COLO829 (cell line): ENCODE results near the gene MTERF1.
"Not testable (repeated sequence)": the region's sequence is repeated elsewhere in the genome, so short reads cannot be mapped to it uniquely, and the experiment has no call there.

ENCODE experiments used
- DNase-seq: peaks from one replicate; pipeline ENCODE4 v3.0.0; 2012; ENCODE audit warnings: low spot score

The MTERF1 gene

GRCh38 chr7:91883676-91884362 lies 3.3 kb upstream of the MTERF1 start:
- DNase-seq = peak; percentile 64

GRCh38 chr7:91880016-91880412 lies 488 bp downstream of the MTERF1 start:
- DNase-seq = no peak

GRCh38 chr7:91876391-91877133 lies 3.9 kb downstream of the MTERF1 start:
- DNase-seq = peak; percentile 91

GRCh38 chr7:91875851-91876250 lies 4.7 kb downstream of the MTERF1 start:
- no peak for DNase-seq

- DNase-seq = no peak
Measured at GRCh38 chr7:91872928-91873327, 7.6 kb downstream of the MTERF1 start.

- DNase-seq = no peak
Measured at GRCh38 chr7:91872069-91872468, 8.4 kb downstream of the MTERF1 start.

- no peak for DNase-seq
Measured at GRCh38 chr7:91869661-91870060, 10.8 kb downstream of the MTERF1 start.

GRCh38 chr7:91866599-91867148 lies 13.8 kb downstream of the MTERF1 start:
- no peak for DNase-seq

- no peak for DNase-seq
Measured at GRCh38 chr7:91865511-91865910, 15.0 kb downstream of the MTERF1 start.

GRCh38 chr7:91864604-91865003 lies 15.9 kb downstream of the MTERF1 start:
- not testable (repeated sequence) for DNase-seq

GRCh38 chr7:91864070-91864469 lies 16.4 kb downstream of the MTERF1 start:
- no peak for DNase-seq

GRCh38 chr7:91852263-91852741 lies 28.2 kb downstream of the MTERF1 start:
- peak; percentile 39 for DNase-seq

- DNase-seq = no peak
Measured at GRCh38 chr7:91850455-91850854, 30.0 kb downstream of the MTERF1 start.

GRCh38 chr7:91847876-91848588 lies 32.5 kb downstream of the MTERF1 start:
- no peak for DNase-seq

GRCh38 chr7:91847231-91847630 lies 33.3 kb downstream of the MTERF1 start:
- no peak for DNase-seq

GRCh38 chr7:91846436-91846835 lies 34.1 kb downstream of the MTERF1 start:
- no peak for DNase-seq

- DNase-seq = no peak
Measured at GRCh38 chr7:91843831-91844230, 36.7 kb downstream of the MTERF1 start.

GRCh38 chr7:91838439-91838838 lies 42.1 kb downstream of the MTERF1 start:
- DNase-seq = no peak

GRCh38 chr7:91837397-91838070 lies 43.0 kb downstream of the MTERF1 start:
- DNase-seq = no peak

- DNase-seq = peak; percentile 65
Measured at GRCh38 chr7:91835826-91836368, 44.6 kb downstream of the MTERF1 start.

GRCh38 chr7:91835091-91835825 lies 45.2 kb downstream of the MTERF1 start:
- no peak for DNase-seq
